Measurements from ENCODE around the gene POM121L2.

POM121L2 gene

DNA sequence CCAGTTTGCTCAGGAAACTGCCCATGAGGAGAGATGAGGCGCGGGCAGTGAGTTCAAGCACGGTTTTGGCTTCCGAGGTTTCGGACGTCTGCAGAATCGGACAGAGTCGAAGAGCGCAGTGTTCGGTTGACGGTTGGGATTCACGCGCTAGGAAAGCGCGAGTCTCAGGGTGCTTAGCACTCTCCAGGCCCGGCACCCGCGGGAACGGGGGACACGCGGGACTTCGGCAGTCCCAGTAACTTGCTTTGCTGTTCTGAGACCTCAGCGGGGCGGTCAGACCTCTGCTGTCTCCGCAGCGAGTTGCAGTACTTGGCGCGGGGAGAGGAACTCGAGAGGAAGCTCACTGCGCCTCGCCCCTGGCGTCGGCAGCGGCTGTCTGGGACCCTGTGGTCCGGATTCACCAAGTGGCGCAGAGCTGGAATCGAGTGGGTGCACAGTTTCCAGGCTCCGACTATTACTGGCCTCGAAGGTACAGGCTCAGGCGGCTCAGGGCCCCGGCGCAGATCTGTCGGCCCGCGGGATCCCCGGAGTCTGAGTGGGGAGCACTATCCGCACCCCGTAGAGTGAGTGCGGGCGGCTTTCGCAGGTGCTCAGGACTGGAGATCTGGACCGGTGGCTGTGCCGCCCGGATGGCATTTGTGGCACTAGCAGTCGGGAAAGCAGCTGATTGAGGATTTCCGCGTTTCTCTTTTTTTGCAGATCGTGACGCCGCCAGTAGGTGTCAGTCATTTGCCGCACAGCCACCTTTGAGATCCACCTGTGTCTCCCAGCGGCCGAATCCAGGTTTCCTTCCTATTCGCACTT is at the start of gene POM121L2:
Gene POM121L2, minus strand, starts transcription at position 128 of the 804 bp plus-strand sequence. Its CDS starts 103 bp downstream, at position 25.
- peak in 23 of 56 donors; percentile 1 to 50 (median 14) for DNase-seq

DNA sequence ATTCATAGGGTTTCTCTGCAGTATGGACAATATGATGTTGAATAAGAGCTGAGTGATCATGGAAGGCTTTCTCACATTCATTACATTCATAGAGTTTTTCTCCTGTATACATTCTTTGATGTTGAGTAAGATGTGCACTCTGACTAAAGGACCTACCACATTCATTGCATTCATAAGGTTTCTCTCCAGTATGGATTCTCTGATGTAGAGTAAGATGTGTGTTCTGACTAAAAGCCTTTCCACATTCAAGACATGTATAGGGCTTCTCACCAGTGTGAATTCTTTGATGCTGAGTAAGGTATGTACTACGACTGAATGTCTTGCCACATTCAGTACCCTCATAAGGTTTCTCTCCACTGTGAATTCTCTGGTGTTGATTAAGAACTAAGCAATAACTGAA is 47.2 kb upstream of the POM121L2 start:
- DNase-seq = no peak

DNA sequence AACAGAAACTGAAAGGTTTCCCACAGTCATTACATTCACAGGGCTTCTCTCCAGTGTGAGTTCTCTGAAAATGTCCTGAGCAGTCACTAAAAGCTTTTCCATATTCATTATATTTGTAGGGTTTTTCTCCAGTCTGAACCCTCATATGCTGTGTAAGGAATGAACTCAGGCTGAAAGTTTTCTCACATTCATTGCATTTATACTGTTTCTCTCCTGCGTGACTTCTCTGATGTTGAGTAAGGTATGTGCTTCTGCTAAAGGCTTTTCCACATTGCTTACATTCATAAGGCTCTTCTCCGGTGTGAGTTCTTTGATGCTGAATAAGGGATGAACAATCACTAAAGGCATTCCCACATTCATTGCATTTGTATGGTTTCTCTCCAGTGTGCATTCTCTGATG is 46.7 kb upstream of the POM121L2 start:
- DNase-seq = no peak

DNA sequence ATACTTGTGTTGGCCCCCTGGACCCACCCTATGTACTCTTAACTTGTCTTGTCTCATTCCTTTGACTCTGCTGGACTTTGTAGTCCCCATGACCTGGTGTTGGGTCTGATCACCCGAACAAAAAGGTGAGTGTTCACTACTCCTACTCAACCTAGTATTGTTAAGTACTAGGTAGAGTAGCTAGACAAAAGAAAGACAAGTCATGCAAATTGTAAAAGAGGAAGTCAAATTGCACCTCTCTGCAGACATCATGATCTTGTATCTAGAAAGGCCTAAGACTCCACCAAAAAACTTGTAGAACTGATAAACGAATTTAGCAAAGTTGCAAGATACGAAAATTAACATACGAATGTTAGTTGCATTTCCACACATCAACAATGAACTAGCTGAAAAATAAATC is 40.8 kb upstream of the POM121L2 start:
- no peak for DNase-seq

DNA sequence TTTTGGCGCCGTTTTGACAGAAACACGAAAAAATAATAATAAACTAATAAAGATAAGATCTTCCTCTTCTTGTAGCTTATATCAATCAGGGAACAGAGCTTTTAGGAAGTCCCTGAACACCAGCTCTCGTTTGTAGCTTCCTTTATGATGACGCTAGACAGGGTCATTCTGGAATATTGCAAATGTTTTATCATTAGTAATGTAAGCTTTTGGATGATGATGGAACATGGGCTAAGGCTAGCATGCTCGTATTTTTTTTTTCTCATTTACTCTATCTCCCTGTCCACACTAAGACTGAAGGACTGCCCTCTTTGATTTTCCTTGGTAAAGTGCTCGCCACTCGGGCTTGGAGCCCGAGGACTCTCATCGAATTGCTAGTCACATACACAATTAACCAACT is 22.1 kb upstream of the POM121L2 start:
- DNase-seq = no peak

DNA sequence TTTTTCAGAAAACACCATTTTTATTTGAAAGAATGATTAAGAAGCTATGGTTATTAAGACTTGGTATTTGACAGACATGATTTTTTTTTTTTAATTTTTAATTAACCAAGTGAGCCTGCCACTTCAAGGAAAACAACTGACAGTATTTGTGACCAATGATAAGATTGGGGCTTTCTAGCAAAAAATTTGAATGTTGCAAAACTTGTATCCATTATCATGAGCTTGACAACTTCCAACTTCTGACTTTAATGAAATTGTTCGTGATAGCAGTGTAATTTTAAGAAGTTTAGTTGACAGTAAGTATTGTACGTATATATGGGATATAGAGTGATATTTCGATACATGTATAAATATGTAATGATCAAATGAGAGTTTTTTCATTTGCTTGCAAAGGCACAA is 21.6 kb upstream of the POM121L2 start:
- DNase-seq = no peak

DNA sequence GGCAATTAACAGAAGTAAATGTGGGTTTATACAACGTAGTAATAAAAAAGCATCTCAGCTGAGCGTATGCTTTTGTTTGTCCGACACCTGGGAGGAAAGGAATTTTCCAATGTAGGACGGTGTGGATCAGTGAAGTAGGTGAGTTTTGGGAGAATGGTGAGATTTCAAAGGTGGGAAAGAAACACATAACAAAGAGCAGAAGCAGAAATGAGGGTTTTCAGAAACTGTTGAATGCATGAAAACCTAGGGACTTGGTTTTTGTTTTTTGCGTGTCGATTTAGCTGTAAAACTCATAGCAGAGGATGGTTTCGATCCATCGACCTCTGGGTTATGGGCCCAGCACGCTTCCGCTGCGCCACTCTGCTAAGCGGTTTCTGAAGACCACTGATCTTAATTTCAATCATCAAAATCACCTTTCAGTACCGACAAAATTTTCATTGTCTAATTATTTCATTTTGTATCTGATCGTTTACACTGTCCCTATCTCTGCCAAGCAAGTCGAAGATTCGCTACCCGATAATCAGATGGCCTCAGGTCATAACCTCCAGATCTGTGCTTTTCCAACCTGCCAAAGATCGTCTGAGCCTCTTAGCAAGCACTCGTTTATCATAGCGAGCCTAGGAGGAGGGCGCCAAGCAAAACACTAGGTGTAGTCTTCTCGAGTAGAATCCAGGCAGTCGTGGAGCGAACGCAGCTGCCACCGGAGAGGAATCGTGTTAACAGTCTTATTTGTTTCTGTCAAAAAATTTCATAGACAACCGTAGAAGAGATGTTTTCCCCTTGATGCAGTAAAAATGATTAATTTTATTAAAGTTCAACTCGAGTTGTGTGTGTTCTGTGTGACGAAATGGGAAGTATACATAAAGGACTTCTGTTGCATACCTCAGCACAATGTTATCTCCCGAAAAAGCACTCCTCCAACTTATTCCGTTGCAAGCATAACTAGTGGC is 20.9 kb upstream of the POM121L2 start:
- DNase-seq = peak in 32 of 56 donors; percentile 3 to 65 (median 28)

DNA sequence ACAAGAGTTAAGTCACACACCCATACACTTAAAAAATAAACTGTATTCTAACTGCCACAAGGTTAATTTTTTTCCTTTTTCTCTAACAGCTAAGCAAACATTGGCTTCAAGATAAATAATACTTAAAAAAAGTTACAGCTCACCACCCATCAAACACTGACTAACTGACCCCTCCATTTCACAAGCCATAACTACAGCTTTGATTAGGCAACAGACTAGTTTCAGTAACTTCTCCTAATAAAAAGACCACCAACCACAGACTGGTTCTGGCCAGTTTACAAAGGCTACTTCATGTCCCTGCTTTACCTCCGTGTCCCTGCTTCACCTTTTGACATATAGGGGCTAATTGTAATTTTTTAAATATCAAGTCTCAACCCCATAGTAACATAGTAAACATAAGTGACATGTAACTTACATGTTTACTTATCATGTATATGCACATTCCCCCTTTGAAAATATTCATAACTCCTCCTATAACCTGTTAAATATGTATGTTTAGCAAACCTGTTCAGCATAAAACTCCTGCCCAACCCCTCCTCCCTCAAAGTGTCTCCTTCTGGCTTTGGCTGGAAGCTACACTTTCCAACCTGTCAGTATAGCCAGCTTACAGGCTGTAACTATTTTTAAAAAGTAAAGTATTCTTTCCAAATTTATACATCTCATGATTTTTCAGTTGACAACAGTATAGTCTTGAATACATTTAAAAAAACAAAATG is 15.1 kb upstream of the POM121L2 start:
- DNase-seq = no peak

DNA sequence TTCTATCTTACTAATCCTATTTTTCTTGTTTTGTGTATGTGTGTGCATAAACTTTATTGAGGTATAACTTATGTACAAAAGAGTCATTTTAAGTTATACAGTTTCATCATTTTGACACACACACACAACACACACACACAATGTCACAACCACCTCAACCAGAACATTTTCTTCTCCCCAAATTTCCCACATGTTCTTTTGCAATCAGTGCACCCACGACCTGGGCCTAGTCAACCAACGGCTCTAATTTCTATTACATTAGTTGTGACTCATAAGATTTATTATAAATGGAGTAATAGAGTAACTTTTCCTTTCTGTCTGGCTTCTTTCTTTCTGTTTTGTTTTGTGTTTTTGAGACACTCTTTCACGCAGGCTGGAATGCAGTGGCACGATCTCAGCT is 9.8 kb upstream of the POM121L2 start:
- DNase-seq = no peak

DNA sequence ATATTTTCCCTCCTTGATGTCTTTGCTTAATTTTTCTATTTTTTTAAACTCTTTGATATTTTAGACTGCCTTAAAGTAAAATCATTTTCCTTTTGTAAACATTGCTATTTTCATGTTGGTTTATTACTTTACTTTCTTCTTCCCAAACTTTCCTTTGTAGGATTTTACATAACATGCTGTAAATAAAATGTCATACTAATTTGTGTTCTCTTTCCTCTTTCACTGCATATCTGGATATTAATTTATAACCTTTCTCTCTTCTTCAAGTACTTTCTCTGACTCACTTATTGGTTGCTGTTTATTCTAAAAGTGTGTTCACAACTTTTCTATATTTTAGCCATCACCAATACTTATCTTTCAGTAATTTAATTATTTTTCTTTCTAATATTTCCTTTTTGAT is 9.3 kb upstream of the POM121L2 start:
- no peak for DNase-seq

DNA sequence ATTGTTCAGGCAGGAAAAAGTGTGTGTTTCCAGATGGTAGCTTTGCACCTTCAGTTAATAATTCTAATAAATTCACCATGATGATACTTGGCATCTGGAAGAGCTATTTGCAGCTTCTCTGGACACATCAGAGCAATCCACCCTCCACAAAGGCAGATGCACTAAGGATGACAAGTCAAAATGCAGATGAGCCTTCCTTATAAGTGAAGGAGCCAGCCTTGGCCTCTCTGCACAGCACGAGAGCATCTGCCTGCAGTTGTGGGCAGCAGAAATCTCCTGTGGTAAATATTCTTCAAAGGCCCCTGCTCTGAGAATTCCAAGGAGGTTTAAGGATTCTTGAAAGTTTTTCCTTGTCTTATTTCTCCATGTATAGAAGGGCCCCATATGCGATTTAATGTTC is 6.9 kb upstream of the POM121L2 start:
- DNase-seq = no peak

DNA sequence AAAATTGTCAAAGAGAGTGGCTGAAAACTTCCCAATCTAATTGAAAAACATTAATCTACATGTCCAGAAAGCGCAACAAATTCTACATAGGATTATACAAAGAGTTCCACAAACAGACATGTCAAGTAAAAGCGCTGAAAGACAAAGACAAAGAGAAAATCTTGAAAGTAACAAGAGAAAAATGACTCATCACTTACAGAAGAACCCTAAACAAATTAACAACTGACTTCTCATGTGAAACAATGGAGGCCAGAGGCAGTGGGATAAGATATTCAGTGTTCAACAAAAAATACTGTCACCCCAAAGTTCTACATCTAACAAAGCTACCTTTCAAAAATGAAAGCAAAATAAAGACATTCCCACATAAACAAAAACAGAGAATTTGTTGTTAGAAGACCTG is 2.0 kb upstream of the POM121L2 start:
- no peak for DNase-seq

DNA sequence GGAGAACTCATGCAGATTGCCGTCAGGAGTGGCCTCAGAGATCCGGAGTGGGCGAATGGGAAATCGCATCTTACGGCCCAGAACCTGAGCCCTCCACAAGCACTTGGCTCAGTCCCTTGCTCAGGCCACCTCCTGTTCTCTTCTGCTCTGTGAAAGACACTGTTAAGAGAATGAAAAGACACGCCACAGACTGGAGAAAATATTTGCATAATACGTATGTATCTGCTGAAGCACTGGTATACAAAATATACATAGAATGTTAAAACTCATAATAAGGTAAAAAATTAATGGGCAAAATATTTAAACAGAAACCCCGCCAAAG is 838 bp upstream of the POM121L2 start:
- no peak for DNase-seq

DNA sequence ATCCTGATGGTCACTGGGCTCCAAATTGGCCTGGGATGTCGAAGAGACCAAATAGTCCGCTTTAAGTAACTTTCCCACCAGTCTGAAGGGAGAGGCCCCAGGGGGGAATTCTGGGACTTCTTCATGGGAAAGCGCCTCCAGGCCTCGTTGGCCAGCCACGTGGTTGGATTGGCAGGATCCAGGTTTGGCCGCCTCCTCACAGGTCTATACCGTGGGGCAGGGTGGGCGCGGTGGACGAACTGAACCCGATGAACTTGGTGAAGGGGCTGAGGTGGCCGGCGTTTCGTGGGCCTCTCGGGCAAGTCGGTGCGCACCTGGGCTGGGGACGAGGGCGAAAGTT is 297 bp downstream of the POM121L2 start:
- DNase-seq = no peak

DNA sequence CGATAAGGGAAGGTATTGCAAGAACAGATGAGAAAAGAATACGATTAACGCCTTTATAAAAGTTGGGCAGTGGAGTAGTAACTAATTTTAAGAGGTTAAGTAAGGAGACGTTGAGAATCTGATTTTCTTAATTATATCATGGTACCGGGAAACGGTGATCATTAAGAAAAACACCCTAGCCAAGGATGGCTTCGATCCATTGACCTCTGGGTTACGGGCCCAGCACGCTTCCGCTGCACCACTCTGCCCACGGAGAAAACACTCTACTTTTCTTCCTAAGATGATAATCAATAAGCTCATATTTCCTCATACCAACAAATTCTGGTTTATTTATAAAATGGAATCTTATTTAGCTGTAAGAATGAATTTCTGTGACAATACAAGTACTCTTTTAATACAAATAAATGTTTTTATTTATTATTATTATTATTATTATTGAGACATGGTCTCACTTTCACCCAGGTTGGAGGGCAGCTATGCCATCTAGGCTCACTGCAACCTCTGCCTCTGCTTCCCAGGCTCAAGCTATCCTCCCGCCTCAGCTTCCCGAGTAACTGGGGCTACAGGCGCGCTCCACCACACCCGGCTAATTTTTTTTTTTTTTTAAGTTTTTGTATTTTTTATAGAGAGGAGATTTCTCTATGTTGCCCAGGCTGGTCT is 8.3 kb downstream of the POM121L2 start:
- DNase-seq = no peak

DNA sequence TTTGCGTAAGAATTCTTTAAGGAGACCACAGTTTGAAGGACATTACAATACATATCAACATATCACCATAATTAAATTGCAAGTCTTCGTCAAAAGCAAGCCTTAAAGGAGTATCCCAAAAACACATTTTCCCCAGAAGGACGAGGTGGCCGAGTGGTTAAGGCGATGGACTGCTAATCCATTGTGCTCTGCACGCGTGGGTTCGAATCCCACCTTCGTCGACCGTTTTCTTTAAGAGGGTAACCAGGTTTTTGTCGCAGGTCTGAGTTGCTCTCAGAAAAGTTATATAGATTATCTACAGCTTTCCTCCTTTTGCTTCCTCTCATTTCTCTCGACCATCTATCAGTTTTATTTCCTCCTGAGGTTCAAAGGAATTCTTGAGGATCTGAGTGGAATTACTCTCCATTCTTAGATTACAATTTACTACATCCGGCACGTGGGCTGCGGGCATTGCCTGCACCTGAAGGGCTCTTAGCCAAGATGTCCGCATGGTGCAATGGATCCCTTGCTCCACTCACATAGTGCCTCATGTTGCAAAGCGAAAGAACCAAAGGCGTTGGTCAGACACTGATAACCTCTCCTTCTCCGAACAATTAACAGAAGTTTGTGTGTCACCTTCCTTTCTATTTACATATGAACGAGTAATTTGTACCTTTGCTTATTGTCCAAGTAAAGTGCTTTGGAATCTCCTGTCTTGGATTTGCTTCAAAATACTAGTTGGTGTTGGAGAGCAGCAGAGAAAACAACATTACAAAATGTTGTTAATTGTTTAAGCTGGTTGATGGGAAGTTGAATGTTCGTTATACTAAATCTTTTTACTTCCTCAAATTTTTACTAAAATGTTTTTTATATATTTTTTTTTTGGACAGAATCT is 14.0 kb downstream of the POM121L2 start:
- no peak for DNase-seq

DNA sequence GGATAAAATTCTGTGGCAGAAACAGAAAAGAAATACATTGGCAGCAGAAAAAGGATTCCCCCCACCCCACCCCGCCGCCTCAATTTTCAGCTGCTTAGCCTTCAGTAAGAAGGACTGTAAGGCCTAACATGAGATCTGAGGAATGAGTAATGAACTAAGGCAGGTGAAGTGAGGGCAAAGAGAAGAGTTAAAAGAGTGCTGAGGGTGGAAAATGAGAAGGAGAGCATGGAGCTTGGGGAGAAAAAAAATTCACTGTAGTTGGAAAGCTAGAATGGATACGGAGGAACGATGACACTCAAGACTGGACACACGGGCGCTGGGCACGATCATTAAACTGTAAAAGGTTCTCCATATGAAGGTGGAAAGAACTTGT is 14.6 kb downstream of the POM121L2 start:
- DNase-seq = no peak

DNA sequence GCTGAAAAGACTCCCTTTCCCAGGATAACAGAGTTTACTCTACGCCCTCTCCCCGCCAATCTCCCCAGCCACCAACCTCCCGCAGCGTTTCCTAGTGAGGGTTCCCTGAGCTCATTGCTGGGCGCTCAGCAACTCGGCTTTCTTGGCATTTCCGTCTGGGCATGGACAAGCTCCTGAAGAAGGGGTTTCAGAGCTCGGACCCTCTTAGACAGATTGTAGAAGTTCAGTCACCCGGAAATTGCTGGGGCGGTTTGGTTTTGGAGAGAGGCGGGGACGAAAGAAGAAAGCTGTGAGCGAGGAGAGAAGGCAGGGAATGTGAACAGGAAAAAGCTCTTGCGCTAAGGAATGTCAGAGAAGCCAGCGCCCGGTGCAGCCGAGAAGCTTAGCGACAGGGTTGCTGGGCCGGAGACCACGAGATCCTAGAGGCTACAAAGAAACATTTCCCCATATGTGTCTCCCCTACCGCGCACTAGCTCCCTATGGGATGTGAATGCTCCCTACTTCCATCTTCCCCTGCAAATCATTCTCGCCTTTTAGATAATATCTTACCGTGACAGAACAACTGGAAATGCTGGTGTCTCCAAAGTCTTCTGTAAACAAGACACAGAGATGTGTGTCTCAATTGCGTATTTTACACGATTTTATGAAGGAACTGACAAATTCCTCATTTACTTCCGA is 15.8 kb downstream of the POM121L2 start:
- DNase-seq = no peak

DNA sequence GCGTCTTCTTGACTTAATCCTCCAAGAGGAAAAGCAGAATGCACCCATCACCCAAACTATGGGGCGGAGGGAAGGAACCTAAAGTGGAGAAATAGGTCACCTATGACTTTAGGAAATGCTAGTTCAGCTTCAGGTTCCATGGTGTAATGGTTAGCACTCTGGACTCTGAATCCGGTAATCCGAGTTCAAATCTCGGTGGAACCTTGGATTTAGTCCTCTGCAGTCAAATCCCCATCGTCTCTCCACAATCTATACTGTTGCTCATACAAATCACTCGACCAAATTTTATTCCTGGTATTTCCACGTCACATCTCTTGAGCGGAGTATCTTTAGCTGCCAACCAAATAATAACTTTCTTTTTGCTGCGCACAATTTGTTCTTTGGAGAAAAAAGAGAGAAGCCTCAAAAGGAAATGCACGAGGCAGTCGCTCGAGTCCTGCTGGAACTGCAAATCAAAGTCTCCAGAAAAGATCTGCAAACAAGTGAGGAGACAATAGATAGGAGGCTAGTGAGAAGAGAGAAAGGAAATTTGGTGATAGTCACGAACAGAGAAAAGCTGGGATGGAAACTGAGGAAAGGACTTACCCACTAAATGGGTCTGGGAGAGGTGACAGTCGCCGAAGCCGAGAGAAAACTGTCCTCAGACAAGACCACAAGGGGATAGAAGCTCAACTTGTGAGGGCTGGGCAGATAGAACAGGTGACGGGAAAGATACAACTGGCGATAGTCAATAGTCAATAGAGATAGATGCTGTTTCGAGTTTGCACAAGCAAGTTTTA is 16.6 kb downstream of the POM121L2 start:
- DNase-seq = no peak
